PC-9 (cell line): ENCODE data around the gene FKBP5.

Experiments used
- EZH2 ChIP-seq: fragments of 200-600 bp; sonication (generic); IDR thresholded peaks from 2 replicates; pipeline ENCODE4 v1.8.0; 2017; ENCODE audit warnings: antibody characterized with exemption, low read depth
- TF ChIP-seq, protein P1 (sequence below): fragments of 200-600 bp; sonication (generic); conservative IDR thresholded peaks from 2 replicates; pipeline ENCODE4 v1.6.1; 2017; ENCODE audit warnings: mixed run types, antibody characterized with exemption, mild to moderate bottlenecking, moderate library complexity

- no peak for TF ChIP-seq EZH2
- TF ChIP-seq, protein P1, sequence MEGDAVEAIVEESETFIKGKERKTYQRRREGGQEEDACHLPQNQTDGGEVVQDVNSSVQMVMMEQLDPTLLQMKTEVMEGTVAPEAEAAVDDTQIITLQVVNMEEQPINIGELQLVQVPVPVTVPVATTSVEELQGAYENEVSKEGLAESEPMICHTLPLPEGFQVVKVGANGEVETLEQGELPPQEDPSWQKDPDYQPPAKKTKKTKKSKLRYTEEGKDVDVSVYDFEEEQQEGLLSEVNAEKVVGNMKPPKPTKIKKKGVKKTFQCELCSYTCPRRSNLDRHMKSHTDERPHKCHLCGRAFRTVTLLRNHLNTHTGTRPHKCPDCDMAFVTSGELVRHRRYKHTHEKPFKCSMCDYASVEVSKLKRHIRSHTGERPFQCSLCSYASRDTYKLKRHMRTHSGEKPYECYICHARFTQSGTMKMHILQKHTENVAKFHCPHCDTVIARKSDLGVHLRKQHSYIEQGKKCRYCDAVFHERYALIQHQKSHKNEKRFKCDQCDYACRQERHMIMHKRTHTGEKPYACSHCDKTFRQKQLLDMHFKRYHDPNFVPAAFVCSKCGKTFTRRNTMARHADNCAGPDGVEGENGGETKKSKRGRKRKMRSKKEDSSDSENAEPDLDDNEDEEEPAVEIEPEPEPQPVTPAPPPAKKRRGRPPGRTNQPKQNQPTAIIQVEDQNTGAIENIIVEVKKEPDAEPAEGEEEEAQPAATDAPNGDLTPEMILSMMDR, result no peak
These were observed 37.2 kb upstream of the FKBP5 start for GRCh38 chr6:35725721-35726438.
